Neutrophil (primary cell): Measurements from ENCODE around the gene TSKS.

Experiments used
- H3K27ac ChIP-seq: fragments of 200-600 bp; sonication (generic); 2 replicates; pipeline ENCODE4 v1.5.1; 2016; ENCODE audit warnings: mild to moderate bottlenecking, moderate library complexity
- H3K27me3 ChIP-seq: fragments of 200-600 bp; sonication (generic); 2 replicates; pipeline ENCODE4 v1.6.0; 2016; ENCODE audit warnings: mild to moderate bottlenecking
- H3K36me3 ChIP-seq: fragments of 200-600 bp; sonication (generic); 2 replicates; pipeline ENCODE4 v1.5.1; 2017
- H3K4me1 ChIP-seq, 2 experiments: fragments of 200-600 bp in 1 of 2; sonication (generic) in 1 of 2; 1 replicate in 1 of 2; 2 replicates in 1 of 2; pipeline versions ENCODE4 v1.5.1 to v1.6.1; 2013 to 2016; ENCODE audit warnings: low read depth in 1 of 2, low read length in 1 of 2, mild to moderate bottlenecking in 1 of 2, moderate library complexity in 1 of 2; ENCODE audit not compliant: control insufficient read depth in 1 of 2, insufficient read depth in 1 of 2
- H3K4me3 ChIP-seq, 2 experiments: fragments of 200-600 bp in 1 of 2; sonication (generic) in 1 of 2; 1 replicate in 1 of 2; 2 replicates in 1 of 2; pipeline ENCODE4 v1.5.1; 2013 to 2016; ENCODE audit warnings: low read depth in 1 of 2, low read length in 1 of 2, mild to moderate bottlenecking in 1 of 2, moderate library complexity in 1 of 2
- H3K9me3 ChIP-seq: fragments of 200-600 bp; sonication (generic); 2 replicates; pipeline ENCODE4 v1.5.1; 2016
- CTCF ChIP-seq: fragments of 200-600 bp; sonication (generic); IDR thresholded peaks from 2 replicates; pipeline ENCODE4 v1.5.1; 2016; ENCODE audit warnings: antibody characterized with exemption

The TSKS gene

GRCh38 chr19:49713236-49713845 is 49.8 kb downstream of the TSKS start:
- no peak for TF ChIP-seq CTCF
- H3K4me1 ChIP-seq, result peaks cover 6 to 13% of the 10 kb centered on the region in 2 experiments
- H3K9me3 ChIP-seq, result no peaks in the 10 kb centered on the region
- H3K27ac ChIP-seq, result no peak overlapping the region
- H3K36me3 ChIP-seq, result no peaks in the 10 kb centered on the region
- H3K27me3 ChIP-seq, result no peaks in the 10 kb centered on the region
- H3K4me3 ChIP-seq, result no peak overlapping the region

- peaks cover 1 to 9% of the 10 kb centered on the region in 2 experiments for H3K4me1 ChIP-seq
- no peaks in the 10 kb centered on the region for H3K27me3 ChIP-seq
- H3K9me3 ChIP-seq, result no peaks in the 10 kb centered on the region
- no peak overlapping the region for H3K4me3 ChIP-seq
- no peaks in the 10 kb centered on the region for H3K36me3 ChIP-seq
- TF ChIP-seq CTCF, result no peak
- H3K27ac ChIP-seq, result no peak overlapping the region
Measured at GRCh38 chr19:49712397-49712859, 50.7 kb downstream of the TSKS start.

GRCh38 chr19:49710372-49710951 is 52.6 kb downstream of the TSKS start:
- Histone ChIP-seq H3K9me3 (no peaks in the 10 kb centered on the region), H3K27me3 (no peaks in the 10 kb centered on the region), H3K4me1 (no peaks in the 10 kb centered on the region), H3K4me3 (no peak overlapping the region), H3K36me3 (no peaks in the 10 kb centered on the region), H3K27ac (no peak overlapping the region)
- no peak for TF ChIP-seq CTCF

- Histone ChIP-seq H3K27me3 (peaks cover 6% of the 10 kb centered on the region), H3K4me3 (no peak overlapping the region), H3K36me3 (no peaks in the 10 kb centered on the region), H3K4me1 (no peaks in the 10 kb centered on the region), H3K9me3 (no peaks in the 10 kb centered on the region), H3K27ac (no peak overlapping the region)
- no peak for TF ChIP-seq CTCF
Measured at GRCh38 chr19:49705919-49706318, 57.2 kb downstream of the TSKS start.

GRCh38 chr19:49704888-49705642 is 58.0 kb downstream of the TSKS start:
- no peak overlapping the region for H3K27ac ChIP-seq
- H3K9me3 ChIP-seq, result no peaks in the 10 kb centered on the region
- H3K4me1 ChIP-seq, result no peaks in the 10 kb centered on the region
- no peak overlapping the region for H3K4me3 ChIP-seq
- H3K36me3 ChIP-seq, result no peaks in the 10 kb centered on the region
- H3K27me3 ChIP-seq, result peaks cover 13% of the 10 kb centered on the region
- no peak for TF ChIP-seq CTCF
